HCT116 (cell line): ENCODE measurements around the gene SLC7A11.

Source experiments
- CEBPB ChIP-seq: IDR thresholded peaks from 2 replicates; pipeline ENCODE4 v1.6.1; 2012; ENCODE audit warnings: low read depth
- EGR1 ChIP-seq: IDR thresholded peaks from 2 replicates; pipeline ENCODE4 v1.6.1; 2012; ENCODE audit warnings: low read depth
- EZH2 ChIP-seq: fragments of 200-600 bp; sonication (generic); IDR thresholded peaks from 2 replicates; pipeline ENCODE4 v1.6.1; 2017; ENCODE audit warnings: antibody characterized with exemption, mixed run types
- EZH2phosphoT487 ChIP-seq: fragments of 200-600 bp; IDR thresholded peaks from 2 replicates; pipeline ENCODE4 v1.6.1; 2018; ENCODE audit warnings: antibody characterized with exemption, borderline replicate concordance
- POLR2A ChIP-seq: IDR thresholded peaks from 2 replicates; pipeline ENCODE4 v1.7.0; 2011; ENCODE audit warnings: borderline replicate concordance; ENCODE audit not compliant: insufficient read depth, insufficient read length; ENCODE audit errors: extremely low read depth
- POLR2AphosphoS5 ChIP-seq: IDR thresholded peaks from 2 replicates; pipeline ENCODE4 v1.6.1; 2011; ENCODE audit warnings: mild to moderate bottlenecking, low read depth, low read length, moderate library complexity
- RAD21 ChIP-seq: IDR thresholded peaks from 2 replicates; pipeline ENCODE4 v1.6.1; 2012; ENCODE audit warnings: low read depth, mild to moderate bottlenecking
- REST ChIP-seq: IDR thresholded peaks from 2 replicates; pipeline ENCODE4 v1.6.1; 2012; ENCODE audit warnings: low read depth
- YY1 ChIP-seq: IDR thresholded peaks from 2 replicates; pipeline ENCODE4 v1.6.1; 2011; ENCODE audit warnings: low read length, low read depth, moderate library complexity, mild to moderate bottlenecking; ENCODE audit not compliant: insufficient replicate concordance; ENCODE audit errors: extremely low read depth
- TF ChIP-seq, protein P1 (sequence below), 3 experiments: fragments of 200-600 bp in 1 of 3; sonication (generic) in 1 of 3; IDR thresholded peaks in 2 of 3; conservative IDR thresholded peaks in 1 of 3; 2 replicates each; pipeline ENCODE4 v1.5.1; 2012 to 2017; ENCODE audit warnings: low read depth in 2 of 3, low read length in 2 of 3, antibody characterized with exemption in 1 of 3, borderline replicate concordance in 1 of 3, control low read depth in 1 of 3, mild to moderate bottlenecking in 1 of 3, mixed read lengths in 1 of 3, mixed run types in 1 of 3, moderate library complexity in 1 of 3; ENCODE audit not compliant: insufficient read depth in 1 of 3
- TF ChIP-seq, protein P2 (sequence below): IDR thresholded peaks from 2 replicates; pipeline ENCODE4 v1.6.1; 2011; ENCODE audit warnings: mild to moderate bottlenecking, low read length, moderate library complexity; ENCODE audit not compliant: insufficient replicate concordance; ENCODE audit errors: extremely low read depth

GRCh38 chr4:138202686-138203085 is 39.5 kb downstream of the SLC7A11 start:
- TF ChIP-seq POLR2AphosphoS5, result no peak
- TF ChIP-seq, protein P1, sequence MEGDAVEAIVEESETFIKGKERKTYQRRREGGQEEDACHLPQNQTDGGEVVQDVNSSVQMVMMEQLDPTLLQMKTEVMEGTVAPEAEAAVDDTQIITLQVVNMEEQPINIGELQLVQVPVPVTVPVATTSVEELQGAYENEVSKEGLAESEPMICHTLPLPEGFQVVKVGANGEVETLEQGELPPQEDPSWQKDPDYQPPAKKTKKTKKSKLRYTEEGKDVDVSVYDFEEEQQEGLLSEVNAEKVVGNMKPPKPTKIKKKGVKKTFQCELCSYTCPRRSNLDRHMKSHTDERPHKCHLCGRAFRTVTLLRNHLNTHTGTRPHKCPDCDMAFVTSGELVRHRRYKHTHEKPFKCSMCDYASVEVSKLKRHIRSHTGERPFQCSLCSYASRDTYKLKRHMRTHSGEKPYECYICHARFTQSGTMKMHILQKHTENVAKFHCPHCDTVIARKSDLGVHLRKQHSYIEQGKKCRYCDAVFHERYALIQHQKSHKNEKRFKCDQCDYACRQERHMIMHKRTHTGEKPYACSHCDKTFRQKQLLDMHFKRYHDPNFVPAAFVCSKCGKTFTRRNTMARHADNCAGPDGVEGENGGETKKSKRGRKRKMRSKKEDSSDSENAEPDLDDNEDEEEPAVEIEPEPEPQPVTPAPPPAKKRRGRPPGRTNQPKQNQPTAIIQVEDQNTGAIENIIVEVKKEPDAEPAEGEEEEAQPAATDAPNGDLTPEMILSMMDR (IDR thresholded peaks at IDR 0.05 in 2 of 3, conservative IDR thresholded peaks at IDR 0.05 in 1 of 3; ENCODE audit: borderline replicate concordance in 1 of 3, insufficient read depth in 1 of 3, low read depth in 2 of 3, low read length in 2 of 3), result no peak
- no peak for TF ChIP-seq YY1
- TF ChIP-seq RAD21, result no peak
- no peak for TF ChIP-seq POLR2A
- TF ChIP-seq EZH2phosphoT487, result no peak
- no peak for TF ChIP-seq EZH2
- TF ChIP-seq, protein P2, sequence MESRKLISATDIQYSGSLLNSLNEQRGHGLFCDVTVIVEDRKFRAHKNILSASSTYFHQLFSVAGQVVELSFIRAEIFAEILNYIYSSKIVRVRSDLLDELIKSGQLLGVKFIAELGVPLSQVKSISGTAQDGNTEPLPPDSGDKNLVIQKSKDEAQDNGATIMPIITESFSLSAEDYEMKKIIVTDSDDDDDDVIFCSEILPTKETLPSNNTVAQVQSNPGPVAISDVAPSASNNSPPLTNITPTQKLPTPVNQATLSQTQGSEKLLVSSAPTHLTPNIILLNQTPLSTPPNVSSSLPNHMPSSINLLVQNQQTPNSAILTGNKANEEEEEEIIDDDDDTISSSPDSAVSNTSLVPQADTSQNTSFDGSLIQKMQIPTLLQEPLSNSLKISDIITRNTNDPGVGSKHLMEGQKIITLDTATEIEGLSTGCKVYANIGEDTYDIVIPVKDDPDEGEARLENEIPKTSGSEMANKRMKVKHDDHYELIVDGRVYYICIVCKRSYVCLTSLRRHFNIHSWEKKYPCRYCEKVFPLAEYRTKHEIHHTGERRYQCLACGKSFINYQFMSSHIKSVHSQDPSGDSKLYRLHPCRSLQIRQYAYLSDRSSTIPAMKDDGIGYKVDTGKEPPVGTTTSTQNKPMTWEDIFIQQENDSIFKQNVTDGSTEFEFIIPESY, result no peak
- no peak for TF ChIP-seq CEBPB
- TF ChIP-seq REST, result no peak
- no peak for TF ChIP-seq EGR1
